ENCODE measurements around the gene GSE1. TPM values are rescaled to one million over a fixed set of nuclear protein-coding genes. Genes with fewer than 3 reads are reported as not detected.

The GSE1 gene
- total RNA-seq, 4 donors from 2014 or later, result 54.2 to 155 (median 71.9) TPM

GRCh38 chr16:85674418-85674755 is 61.3 kb downstream of the GSE1 start:
- no peak overlapping the region for H3K4me3 ChIP-seq (replicated peaks in 1 of 3)
- H3K27me3 ChIP-seq, result no peaks in the 10 kb centered on the region
- DNase-seq, result no peak
- intact Hi-C loops (cut with DNase I), result no loop called here
- peaks cover 42 to 45% of the 10 kb centered on the region in 2 donors for H3K36me3 ChIP-seq
- WGBS, 2 donors, result 81 to 93% methylated on average over 4 of the region's 4 CpGs
- TF ChIP-seq POLR2A (IDR thresholded peaks at IDR 0.05) (no peak), CTCF (IDR thresholded peaks at IDR 0.05) (no peak)
- H3K4me1 ChIP-seq, result peaks cover 6 to 10% of the 10 kb centered on the region in 2 donors
- H3K27ac ChIP-seq, result no peak overlapping the region
- H3K9me3 ChIP-seq, result no peaks in the 10 kb centered on the region

- Histone ChIP-seq H3K36me3 (peaks cover 38 to 42% of the 10 kb centered on the region in 2 donors), H3K9me3 (no peaks in the 10 kb centered on the region), H3K4me1 (peaks cover 10 to 13% of the 10 kb centered on the region in 2 donors), H3K27me3 (no peaks in the 10 kb centered on the region), H3K27ac (no peak overlapping the region), H3K4me3 (replicated peaks in 1 of 3) (no peak overlapping the region)
- intact Hi-C loops (cut with DNase I), result no loop called here
- WGBS, 2 donors, result 84 to 90% methylated on average over 6 of the region's 6 CpGs
- TF ChIP-seq CTCF (IDR thresholded peaks at IDR 0.05), result no peak
- no peak for TF ChIP-seq POLR2A (IDR thresholded peaks at IDR 0.05)
- DNase-seq, result no peak
Measured at GRCh38 chr16:85674828-85675227, 61.7 kb downstream of the GSE1 start.

- TF ChIP-seq CTCF (IDR thresholded peaks at IDR 0.05) (peak in 2 of 6 experiments; percentile 3 to 25), POLR2A (IDR thresholded peaks at IDR 0.05) (no peak)
- Histone ChIP-seq H3K4me1 (peaks cover 15 to 16% of the 10 kb centered on the region in 2 donors), H3K27me3 (no peaks in the 10 kb centered on the region), H3K4me3 (replicated peaks in 1 of 3) (no peak overlapping the region), H3K27ac (no peak overlapping the region), H3K9me3 (no peaks in the 10 kb centered on the region), H3K36me3 (peaks cover 35 to 38% of the 10 kb centered on the region in 2 donors)
- 72% methylated on average over 4 of the region's 4 CpGs for WGBS, 2 donors
- intact Hi-C loops (cut with DNase I), result no loop called here
- no peak for DNase-seq
Measured at GRCh38 chr16:85675251-85675874, 62.2 kb downstream of the GSE1 start.

GRCh38 chr16:85676466-85676865 is 63.3 kb downstream of the GSE1 start:
- H3K4me3 ChIP-seq (replicated peaks in 1 of 3), result no peak overlapping the region
- peaks cover 29 to 31% of the 10 kb centered on the region in 2 donors for H3K36me3 ChIP-seq
- no peak for DNase-seq
- H3K27ac ChIP-seq, result no peak overlapping the region
- no peaks in the 10 kb centered on the region for H3K9me3 ChIP-seq
- H3K4me1 ChIP-seq, result peaks cover 25 to 26% of the 10 kb centered on the region in 2 donors
- no peaks in the 10 kb centered on the region for H3K27me3 ChIP-seq
- WGBS, 2 donors, result 96 to 97% methylated on average over 6 to 7 of the region's 7 CpGs
- intact Hi-C loops (cut with DNase I), result no loop called here
- TF ChIP-seq POLR2A (IDR thresholded peaks at IDR 0.05) (no peak), CTCF (IDR thresholded peaks at IDR 0.05) (no peak)

GRCh38 chr16:85677383-85677967 is 64.4 kb downstream of the GSE1 start:
- 79 to 87% methylated on average over 6 of the region's 6 CpGs for WGBS, 2 donors
- peaks cover 19 to 20% of the 10 kb centered on the region in 2 donors for H3K36me3 ChIP-seq

More at GRCh38 chr16:85677383-85677967, 64.4 kb downstream of the GSE1 start:
- Histone ChIP-seq H3K4me1 (peaks cover 25 to 26% of the 10 kb centered on the region in 2 donors), H3K27me3 (no peaks in the 10 kb centered on the region), H3K27ac (peak overlapping the region in 1 of 3 donors; percentile 50), H3K4me3 (replicated peaks in 1 of 3) (no peak overlapping the region), H3K9me3 (no peaks in the 10 kb centered on the region)
- DNase-seq, result no peak
- intact Hi-C loops (cut with DNase I), result no loop called here
- TF ChIP-seq POLR2A (IDR thresholded peaks at IDR 0.05) (no peak), CTCF (IDR thresholded peaks at IDR 0.05) (no peak)

Measured in thyroid gland (tissue), 4 donors.